ENCODE measurements around the gene SMARCD1.

- no peak for TF ChIP-seq CTCF (IDR thresholded peaks at IDR 0.05)
- no peak for TF ChIP-seq POLR2AphosphoS5 (IDR thresholded peaks at IDR 0.05)
- no peak for TF ChIP-seq EP300 (IDR thresholded peaks at IDR 0.05)
- TF ChIP-seq POLR2A (IDR thresholded peaks at IDR 0.05): no peak
Observed at GRCh38 chr12:50073712-50074111, 11.4 kb upstream of the SMARCD1 start.

All from upper lobe of left lung (tissue), 4 donors.